ENCODE data around the gene SHBG. TPM values are rescaled to one million over a fixed set of nuclear protein-coding genes. Genes with fewer than 3 reads are reported as not detected.
"Not testable (repeated sequence)": the region's sequence is repeated elsewhere in the genome, so short reads cannot be mapped to it uniquely, and the experiment has no call there.

SHBG gene
- total RNA-seq, 4 donors from 2014 or later = 0.83 TPM; not detected in 3

- intact Hi-C loops (cut with DNase I) = loop anchor here (2.0 kb wide), 1 partner anchor 54 kb away; the partner anchor contains the start of gene TP53
- DNase-seq (ENCODE audit: extremely low spot score) = no peak
Observed at GRCh38 chr17:7632492-7632894, 2.6 kb downstream of the SHBG start.

GRCh38 chr17:7633093-7633492 is 3.2 kb downstream of the SHBG start:
- Histone ChIP-seq H3K27ac (replicated peaks in 1 of 4) (no peak overlapping the region), H3K27me3 (no peaks in the 10 kb centered on the region), H3K9me3 (no peaks in the 10 kb centered on the region), H3K36me3 (no peaks in the 10 kb centered on the region), H3K4me3 (no peak overlapping the region), H3K4me1 (peaks cover 0 to 7% (median 3%) of the 10 kb centered on the region in 4 donors)
- intact Hi-C loops (cut with DNase I) = loop anchor here (2.0 kb wide), 1 partner anchor 54 kb away; the partner anchor contains the start of gene TP53
- DNase-seq (ENCODE audit: extremely low spot score) = no peak
- 95% methylated on average over 2 of the region's 2 CpGs for WGBS
- no peak for TF ChIP-seq POLR2AphosphoS5 (IDR thresholded peaks at IDR 0.05)
- TF ChIP-seq CTCF (IDR thresholded peaks at IDR 0.05) = no peak
- TF ChIP-seq EP300 (IDR thresholded peaks at IDR 0.05) = no peak
- no peak for TF ChIP-seq POLR2A (IDR thresholded peaks at IDR 0.05; ENCODE audit: low read depth)

More at GRCh38 chr17:7632492-7632894, 2.6 kb downstream of the SHBG start:
- Histone ChIP-seq H3K36me3 (no peaks in the 10 kb centered on the region), H3K27me3 (no peaks in the 10 kb centered on the region), H3K4me3 (no peak overlapping the region), H3K27ac (replicated peaks in 1 of 4) (no peak overlapping the region), H3K9me3 (no peaks in the 10 kb centered on the region), H3K4me1 (peaks cover 0 to 10% (median 7%) of the 10 kb centered on the region in 4 donors)
- 56% methylated on average over 6 of the region's 6 CpGs for WGBS
- no peak for TF ChIP-seq POLR2A (IDR thresholded peaks at IDR 0.05; ENCODE audit: low read depth)
- TF ChIP-seq CTCF (IDR thresholded peaks at IDR 0.05) = peak; percentile 40 to 52 (median 50)
- TF ChIP-seq EP300 (IDR thresholded peaks at IDR 0.05) = no peak

- Histone ChIP-seq H3K9me3 (no peaks in the 10 kb centered on the region), H3K36me3 (no peaks in the 10 kb centered on the region), H3K4me3 (no peak overlapping the region), H3K27me3 (no peaks in the 10 kb centered on the region), H3K27ac (replicated peaks in 1 of 4) (no peak overlapping the region), H3K4me1 (peaks cover 0 to 4% (median 0%) of the 10 kb centered on the region in 4 donors)
- no peak for DNase-seq (ENCODE audit: extremely low spot score)
- WGBS = 19% methylated on average over 5 of the region's 5 CpGs
- TF ChIP-seq CTCF (IDR thresholded peaks at IDR 0.05) = peak; percentile 23 to 45 (median 40)
- TF ChIP-seq POLR2AphosphoS5 (IDR thresholded peaks at IDR 0.05) = peak in 1 of 2 donors; percentile 20
- TF ChIP-seq EP300 (IDR thresholded peaks at IDR 0.05) = no peak
- no peak for TF ChIP-seq POLR2A (IDR thresholded peaks at IDR 0.05; ENCODE audit: low read depth)
- intact Hi-C loops (cut with DNase I) = no loop called here
Observed at GRCh38 chr17:7634384-7634783, 4.4 kb downstream of the SHBG start.

- no peak for DNase-seq (ENCODE audit: extremely low spot score)
- no peaks in the 10 kb centered on the region for H3K27me3 ChIP-seq
- peaks cover 0 to 4% (median 0%) of the 10 kb centered on the region in 4 donors for H3K4me1 ChIP-seq
- no peak overlapping the region for H3K4me3 ChIP-seq
- intact Hi-C loops (cut with DNase I) = no loop called here
- H3K9me3 ChIP-seq = no peaks in the 10 kb centered on the region
- no peaks in the 10 kb centered on the region for H3K36me3 ChIP-seq
- WGBS = 73% methylated on average over 5 of the region's 5 CpGs
- no peak overlapping the region for H3K27ac ChIP-seq (replicated peaks in 1 of 4)
- TF ChIP-seq CTCF (IDR thresholded peaks at IDR 0.05) (no peak), POLR2AphosphoS5 (IDR thresholded peaks at IDR 0.05) (no peak), EP300 (IDR thresholded peaks at IDR 0.05) (no peak), POLR2A (IDR thresholded peaks at IDR 0.05; ENCODE audit: low read depth) (no peak)
Observed at GRCh38 chr17:7636163-7636562, 6.2 kb downstream of the SHBG start.

- TF ChIP-seq CTCF (IDR thresholded peaks at IDR 0.05) = no peak
- no peaks in the 10 kb centered on the region for H3K4me1 ChIP-seq
- H3K27ac ChIP-seq (replicated peaks in 1 of 4) = no peak overlapping the region
- intact Hi-C loops (cut with DNase I) = no loop called here
- H3K4me3 ChIP-seq = no peak overlapping the region
- H3K36me3 ChIP-seq = no peaks in the 10 kb centered on the region
- no peaks in the 10 kb centered on the region for H3K9me3 ChIP-seq
- no peak for DNase-seq (ENCODE audit: extremely low spot score)
- WGBS = no CpG with 5 or more reads among the region's 26 CpGs
- peaks cover 0 to 4% (median 0%) of the 10 kb centered on the region in 4 donors for H3K27me3 ChIP-seq
Observed at GRCh38 chr17:7640783-7641182, 10.8 kb downstream of the SHBG start.

- H3K9me3 ChIP-seq; H3K27me3 ChIP-seq; intact Hi-C loops (cut with DNase I); H3K4me1 ChIP-seq; DNase-seq (ENCODE audit: extremely low spot score); H3K27ac ChIP-seq (replicated peaks in 1 of 4); H3K4me3 ChIP-seq; H3K36me3 ChIP-seq: not testable (repeated sequence)
- 62% methylated on average over 7 of the region's 7 CpGs for WGBS
Observed at GRCh38 chr17:7641635-7642034, 11.7 kb downstream of the SHBG start.

Measured in esophagus muscularis mucosa (tissue), 4 donors.